HG02970 (cell line): Measurements from ENCODE around the gene CAMK2A.
"Not testable (repeated sequence)": the region's sequence is repeated elsewhere in the genome, so short reads cannot be mapped to it uniquely, and the experiment has no call there.

Source experiments
- ATAC-seq: cut with Tn5 transposase; IDR thresholded peaks from one replicate; pipeline ENCODE4 v1.9.1; 2021; ENCODE audit warnings: mild to moderate bottlenecking, moderate library complexity, moderate number of reproducible peaks; ENCODE audit not compliant: unreplicated experiment, low FRiP score

The CAMK2A gene

DNA sequence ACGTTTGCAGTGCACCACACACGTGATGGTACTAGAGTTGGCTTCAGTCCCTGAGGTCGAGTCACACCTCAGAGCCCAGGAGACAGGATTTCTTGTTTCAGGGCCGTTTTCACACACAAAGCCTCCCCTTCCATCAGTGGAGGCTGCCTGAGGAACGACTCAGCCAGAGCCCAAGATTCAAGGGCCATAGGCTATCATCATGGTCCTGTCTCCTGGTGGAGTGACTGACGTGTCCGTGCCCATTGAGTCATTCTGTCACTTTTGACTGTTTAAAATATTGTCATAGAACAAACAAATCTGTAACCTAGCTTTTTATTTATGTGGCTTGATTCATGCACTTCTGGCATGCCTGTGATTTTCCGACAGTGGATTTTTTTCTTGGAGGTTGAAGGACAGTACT, 28.3 kb downstream of the CAMK2A start:
- no peak for ATAC-seq

DNA sequence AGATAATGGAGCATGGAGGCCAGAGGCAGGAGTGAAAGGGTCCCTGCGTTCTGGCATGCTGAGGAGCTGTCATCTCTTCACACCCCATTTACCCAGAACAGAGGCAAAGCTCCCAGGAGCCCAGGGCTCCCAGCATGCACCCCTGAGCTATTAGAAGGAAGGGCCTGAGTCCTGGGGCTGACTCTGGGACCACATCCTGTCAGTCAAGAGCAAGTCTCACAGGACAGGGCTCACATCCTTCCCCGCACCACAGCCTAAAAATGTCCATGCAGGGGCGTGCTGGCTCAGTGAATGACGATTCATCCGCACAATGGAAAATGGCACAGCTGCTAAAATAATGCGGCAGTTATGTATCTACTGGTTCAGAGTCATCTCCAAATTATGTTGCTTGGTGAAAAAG, 31.4 kb downstream of the CAMK2A start:
- ATAC-seq = no peak

DNA sequence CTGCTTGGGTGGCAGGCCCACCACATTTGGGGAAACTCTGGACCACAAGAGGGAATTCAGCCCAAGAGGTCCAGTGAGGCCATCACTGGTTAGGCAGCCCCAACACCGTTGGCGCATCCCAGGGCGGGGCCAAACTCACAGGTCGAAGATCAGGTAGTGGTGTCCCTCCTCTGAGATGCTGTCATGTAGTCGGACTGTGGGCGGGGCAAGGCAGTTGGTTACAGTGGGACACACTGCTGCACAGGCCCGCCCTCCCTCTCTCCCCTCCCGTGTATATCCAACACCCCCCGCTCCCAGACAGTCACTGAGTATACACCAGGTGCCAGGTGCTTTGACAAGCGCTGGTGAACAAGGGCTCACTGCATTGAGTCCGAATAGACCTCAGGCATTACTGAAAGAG, 32.1 kb downstream of the CAMK2A start:
- no peak for ATAC-seq

DNA sequence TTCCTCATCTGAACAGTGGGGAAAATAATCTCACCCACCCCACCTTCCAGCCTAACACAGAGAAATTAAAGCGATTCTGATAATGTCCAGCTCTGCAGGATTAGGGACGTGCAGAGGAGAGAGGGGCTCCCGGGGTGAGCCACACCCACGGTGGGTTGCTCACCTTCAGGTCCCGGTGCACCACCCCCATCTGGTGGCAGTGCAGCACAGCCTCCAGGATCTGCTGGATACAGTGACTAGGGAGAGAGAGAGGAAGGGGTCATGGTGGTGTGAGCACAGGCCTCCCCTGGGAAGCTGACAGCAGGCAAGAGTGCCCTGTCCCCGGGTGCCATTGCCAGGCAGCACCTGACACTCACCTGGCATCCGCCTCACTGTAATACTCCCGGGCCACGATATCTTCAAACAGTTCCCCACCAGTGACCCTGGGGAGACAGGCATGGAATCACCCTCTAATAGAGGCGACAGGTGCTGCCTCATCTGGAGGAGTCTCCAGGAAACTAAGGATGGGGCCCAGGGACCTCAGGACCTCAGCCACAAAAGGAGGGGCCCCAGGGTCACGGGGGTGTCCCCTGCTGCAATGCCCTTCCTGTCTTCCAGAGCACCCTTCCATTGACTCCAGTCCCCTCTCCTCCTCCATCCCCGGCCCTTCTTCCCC, 33.0 kb downstream of the CAMK2A start:
- ATAC-seq = no peak

DNA sequence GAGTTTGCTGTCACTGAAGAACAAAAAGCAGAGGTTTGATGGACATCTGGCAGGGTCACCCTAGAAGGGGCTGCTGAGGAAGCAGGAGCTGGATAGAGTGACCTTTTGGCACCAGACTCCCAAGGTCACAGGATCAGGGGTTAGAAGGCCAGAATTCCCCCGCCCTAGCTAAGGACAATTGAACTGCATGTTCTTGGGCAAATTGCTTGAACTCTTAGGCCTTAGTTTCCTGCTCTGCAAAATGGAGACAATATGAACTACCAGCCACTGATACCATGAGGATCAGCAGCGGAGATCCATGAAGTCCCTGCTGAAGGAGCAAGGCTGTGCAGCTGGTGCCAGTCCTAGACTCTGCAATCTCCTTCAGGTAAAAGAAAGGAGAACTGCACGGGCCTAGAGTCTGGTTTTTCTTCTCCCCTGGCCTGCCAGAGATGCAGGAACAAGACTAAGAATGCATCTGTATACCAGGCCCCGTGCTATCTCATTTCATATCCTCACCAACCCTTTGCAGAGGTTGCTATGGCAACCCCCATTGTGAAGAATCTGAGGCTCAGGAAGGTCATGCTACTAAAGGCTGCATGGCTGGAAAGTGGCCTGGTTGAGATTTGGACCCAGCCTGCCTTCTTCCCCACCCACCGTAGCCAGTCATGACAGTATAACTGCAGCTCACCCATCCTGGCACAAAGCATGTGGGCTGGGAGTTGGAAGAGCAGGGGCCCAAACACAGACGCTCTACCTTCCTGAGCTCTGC, 33.7 kb downstream of the CAMK2A start:
- ATAC-seq = no peak

DNA sequence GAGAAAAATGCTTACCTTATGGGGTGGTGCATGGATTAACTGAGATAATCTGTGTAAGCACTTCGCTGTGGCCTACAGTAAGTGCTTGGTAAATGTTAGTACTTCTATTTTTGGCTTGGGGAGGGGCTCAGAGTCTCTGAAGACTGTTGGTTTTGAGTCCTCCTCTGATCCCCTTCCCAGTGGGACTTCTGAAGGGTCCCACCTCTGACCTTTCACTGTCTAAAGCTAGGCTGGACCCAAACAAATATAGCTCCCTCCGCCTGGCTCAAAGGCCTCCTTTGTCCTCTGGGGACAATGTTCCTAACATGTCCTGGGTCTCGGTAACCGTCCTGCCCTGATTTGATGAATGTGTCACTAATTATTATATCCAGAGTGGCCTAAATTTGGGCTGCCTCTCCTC, 34.8 kb downstream of the CAMK2A start:
- ATAC-seq = no peak

DNA sequence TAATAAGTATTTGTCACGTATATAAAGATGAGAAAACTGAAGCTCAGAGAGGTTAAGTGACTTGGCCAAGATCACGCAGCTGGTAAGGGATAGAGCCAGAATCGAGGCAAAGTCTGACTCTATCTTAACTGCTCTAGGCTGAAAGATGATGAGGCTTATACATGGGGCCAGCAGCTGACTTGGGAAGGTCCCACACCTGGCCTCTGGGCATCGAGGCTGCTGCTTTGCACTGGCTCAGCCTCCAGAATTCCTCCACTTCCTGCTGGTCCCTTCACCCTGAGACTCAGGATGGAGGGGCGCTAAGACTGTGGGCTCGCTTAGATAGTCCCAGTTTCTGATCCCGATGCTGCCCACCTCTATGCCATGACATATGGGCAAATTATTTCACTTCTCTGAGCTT, 35.2 kb downstream of the CAMK2A start:
- no peak for ATAC-seq

DNA sequence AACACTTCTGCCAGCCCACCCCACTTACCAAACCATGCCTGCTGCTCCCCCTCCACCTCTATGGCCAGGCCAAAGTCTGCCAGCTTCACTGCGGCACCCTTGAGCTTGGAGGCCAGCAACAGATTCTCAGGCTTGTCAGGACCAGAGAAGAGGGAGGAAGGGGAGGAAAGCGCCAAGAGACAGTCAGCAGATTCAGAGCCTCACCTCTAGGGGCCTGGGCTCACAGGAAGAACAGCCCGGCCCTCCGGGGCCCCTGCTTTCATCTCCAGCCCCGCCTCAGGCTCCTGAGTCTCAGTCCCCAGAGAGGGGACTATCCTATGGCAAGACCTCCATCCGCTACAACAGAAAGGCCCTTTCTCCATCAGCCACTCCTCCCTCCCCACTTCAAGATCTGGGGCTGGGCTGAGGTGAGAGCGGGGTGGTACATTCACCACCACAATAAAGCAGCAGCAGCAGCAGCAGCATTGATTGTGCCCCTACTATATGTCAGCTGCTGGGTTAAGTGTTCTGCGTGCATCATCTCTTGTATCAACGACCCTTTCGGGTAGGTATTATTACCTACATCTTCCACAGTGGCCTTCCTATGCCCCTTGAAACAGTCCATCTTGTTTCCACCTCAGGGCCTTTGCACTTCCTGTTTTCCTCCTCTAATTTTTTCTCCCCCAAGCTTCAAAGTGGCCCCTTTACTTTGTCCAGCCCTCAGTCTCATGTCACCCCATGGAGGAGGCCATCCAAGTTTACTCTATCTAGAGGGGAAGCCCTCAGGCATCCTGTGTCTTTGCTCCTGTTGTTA, 36.0 kb downstream of the CAMK2A start:
- no peak for ATAC-seq

DNA sequence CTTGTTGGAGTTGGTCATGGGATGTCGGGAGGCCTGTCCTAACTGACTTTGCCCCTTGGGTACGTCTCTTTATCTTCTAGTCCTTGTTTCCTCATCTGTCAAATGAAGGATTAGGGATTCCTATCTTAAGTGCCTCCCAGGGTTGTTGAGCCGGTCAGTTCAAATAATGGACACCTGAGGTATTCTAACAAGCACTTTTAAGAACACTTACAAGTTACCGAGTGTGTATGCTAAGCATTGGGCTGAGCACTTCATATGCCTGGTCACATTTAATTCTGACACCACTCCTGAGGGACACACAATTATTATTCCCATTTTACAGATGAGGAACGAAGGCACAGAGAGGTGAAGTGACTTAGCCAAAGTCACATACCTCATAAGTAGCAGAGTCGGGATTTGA, 37.1 kb downstream of the CAMK2A start:
- ATAC-seq = no peak

DNA sequence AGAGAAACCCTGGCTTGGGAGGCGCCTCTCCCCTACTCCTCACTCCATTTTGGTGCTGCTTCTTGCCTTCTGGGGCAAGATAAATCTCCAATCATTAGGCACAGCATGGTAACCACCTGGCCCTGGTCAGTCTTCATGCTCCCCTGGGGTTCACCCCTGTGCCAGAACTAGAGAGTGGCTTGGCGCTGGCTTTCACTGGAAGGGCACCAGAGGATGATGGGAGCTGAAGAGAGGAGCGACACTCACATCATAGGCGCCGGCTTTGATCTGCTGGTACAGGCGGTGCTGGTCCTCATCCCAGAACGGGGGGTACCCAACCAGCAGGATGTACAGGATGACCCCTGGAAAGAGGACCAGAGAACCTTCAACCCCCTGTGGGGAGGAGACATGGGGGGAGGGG, 38.1 kb downstream of the CAMK2A start:
- ATAC-seq = no peak

DNA sequence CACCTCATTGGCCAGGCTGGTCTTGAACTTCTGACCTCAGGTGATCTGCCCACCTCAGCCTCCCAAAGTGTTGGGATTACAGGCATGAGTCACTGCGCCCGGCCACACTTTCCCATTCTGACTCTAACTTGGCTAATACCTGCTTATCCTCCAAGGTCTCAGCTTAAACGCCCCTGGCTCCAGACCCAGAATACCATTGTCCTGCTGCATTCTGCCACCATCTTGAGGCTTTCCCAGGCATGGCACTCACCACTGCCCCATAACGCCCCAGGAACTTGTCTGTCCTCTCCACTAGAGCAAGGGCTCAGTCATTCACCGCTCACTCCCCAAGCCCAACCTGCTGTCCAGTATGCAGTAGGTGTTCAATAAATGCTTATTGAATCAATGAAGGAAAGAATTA, 39.8 kb downstream of the CAMK2A start:
- ATAC-seq = no peak

DNA sequence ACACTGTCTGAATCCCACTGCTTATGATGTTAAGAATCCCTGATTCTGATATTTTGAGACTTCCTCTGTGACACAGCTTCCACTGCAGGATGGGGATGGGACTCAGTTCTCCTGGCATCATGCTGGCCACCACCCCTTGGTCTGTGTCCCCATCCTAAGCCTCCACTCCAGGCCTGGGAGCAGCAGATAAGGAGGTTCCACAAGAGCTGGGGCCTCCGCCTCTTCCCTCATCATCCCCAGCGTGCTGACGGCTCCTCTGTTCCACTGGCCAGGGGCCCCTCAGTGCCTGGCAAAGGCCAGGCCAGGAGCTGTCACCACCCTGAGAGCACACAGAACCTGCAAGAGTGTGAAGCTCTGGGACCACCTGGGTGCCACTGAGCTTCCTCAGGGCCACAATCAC, 40.6 kb downstream of the CAMK2A start:
- ATAC-seq = no peak

DNA sequence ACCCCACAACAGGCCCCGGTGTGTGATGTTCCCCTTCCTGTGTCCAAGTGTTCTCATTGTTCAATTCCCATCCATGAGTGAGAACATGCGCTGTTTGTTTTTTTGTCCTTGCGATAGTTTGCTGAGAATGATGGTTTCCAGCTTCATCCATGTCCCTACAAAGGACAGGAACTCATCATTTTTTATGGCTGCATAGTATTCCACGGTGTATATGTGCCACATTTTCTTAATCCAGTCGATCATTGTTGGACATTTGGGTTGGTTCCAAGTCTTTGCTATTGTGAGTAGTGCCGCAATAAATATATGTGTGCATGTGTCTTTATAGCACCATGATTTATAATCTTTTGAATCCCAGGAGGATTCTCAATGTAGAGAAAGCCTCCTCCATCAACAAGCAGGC, 41.1 kb downstream of the CAMK2A start:
- ATAC-seq = not testable (repeated sequence)

DNA sequence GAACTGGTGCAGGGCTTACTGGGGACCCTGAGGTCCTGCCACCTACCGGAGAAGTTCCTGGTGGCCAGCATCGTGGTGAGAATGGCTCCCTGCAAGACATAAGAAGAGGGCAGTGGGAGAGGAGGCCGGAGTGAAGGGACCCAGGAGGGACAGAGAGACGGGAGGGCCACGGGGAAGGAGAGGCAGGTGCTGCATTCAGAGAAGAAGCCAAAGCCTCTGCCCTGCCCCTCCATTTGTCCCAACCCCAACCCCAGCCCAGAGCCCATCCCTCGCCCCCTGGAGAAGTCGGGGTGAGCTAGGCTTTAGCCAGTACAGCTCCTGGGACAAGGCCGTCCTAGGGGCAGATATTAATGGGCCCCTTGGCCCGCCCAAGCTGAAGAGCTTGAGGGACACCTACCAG, 41.8 kb downstream of the CAMK2A start:
- ATAC-seq = no peak

DNA sequence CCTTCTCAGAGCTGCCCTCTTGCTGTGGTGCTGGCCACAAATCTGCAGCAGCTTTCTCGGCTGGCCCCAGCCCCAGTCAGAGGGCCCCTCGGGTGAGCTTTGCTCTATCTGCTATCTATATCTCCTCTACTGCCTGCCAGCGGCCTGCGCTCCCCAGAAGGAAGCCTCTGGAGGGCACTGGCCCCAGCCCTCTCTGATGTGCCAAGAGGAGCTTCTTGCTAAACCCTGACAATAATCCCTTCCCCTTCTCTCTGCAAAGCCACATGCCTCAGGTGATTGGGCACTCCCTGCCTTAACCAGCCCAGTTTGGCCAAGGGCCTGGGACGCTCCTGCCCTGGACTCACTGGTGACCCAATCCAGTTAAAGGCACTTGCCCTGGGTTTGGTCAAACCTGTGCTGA, 42.7 kb downstream of the CAMK2A start:
- ATAC-seq = no peak

DNA sequence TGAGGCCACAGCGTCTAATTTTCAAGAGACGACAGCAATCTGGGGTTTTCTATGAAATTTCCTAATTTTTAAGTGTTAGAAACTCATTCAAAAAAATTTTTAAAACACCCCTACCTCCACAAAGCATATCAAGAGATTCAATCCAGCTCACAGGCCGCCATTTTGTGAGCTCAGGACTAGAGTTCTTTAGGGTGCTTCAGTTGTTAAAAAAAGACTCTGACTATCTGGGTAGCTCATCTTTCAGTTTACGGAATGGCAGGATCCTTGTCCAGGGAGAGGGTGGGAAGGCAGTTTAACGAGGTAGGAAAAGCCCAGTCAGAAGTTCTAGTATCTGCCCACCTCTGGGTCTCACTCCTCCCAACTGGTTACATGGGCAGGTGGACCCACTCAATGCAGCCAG, 43.1 kb downstream of the CAMK2A start:
- ATAC-seq = no peak

DNA sequence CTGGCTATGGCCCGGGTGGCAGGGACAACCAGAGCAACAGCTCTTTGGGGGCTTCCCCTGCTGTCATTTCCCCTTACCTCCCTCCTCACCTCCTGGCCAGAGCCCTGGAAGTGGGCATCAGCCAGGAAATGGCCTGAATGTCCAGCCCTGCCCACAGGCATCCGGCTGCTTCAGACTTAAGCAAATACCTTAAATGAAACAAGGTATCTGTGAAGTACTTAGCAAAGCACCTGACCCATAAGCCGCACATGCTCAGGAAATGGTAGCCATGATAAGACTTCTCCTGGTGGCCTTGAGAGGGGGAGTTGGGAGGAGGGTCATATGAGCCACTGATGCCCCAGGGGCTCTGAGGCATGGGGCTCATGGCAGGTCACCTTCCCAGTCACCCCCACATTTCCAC, 43.8 kb downstream of the CAMK2A start:
- no peak for ATAC-seq

DNA sequence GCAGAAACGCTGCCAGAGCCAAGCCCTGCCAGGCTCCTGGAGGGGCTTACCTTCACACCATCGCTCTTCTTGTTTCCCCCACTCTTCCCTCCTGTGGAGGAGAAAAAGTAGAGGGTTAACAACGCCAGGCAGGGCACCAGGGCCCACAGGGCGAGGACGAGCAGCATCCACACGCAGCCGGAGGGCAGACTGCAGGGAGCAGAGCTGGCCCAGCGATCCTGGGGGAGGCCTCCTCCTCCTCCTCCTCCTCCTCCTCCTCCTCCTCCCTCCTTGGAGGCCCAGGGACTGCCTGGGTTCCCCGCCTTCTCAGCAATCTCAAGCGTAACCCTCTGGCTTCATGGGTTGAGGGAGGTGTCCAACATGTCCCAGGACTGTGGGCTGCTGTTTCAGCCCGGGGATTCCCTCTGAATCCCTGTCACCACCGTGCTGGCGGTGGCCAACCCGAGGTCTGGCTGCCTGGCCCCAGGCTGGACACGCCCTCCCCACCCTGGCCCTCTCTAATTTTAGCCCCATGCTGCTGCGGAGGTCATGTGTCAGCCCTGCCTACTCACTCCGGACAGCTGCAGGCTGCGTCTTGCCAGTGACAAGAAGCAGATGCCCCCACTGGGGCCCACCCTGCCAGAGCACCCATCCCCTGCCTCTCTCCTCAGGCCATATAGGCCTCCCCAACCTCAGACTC, 44.3 kb downstream of the CAMK2A start:
- ATAC-seq = no peak

DNA sequence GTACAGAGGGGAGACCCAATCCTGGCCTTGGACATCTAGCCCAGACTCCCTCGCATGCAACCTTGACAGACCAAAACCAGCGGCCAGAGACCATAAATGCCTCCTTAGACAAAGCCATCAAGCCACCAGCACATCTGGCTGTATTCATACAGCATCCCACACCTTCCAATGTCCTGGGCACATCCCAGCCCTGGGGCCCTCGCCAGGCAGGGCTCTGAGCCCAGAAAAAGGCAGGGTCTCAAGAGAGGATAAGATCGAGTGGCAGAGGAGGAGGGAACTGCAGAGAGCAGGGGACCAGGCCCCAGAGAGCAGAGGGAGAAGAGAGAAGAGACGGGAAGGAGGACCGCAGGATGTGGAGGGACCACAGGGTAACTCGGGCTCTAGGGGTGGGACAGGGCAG, 45.4 kb downstream of the CAMK2A start:
- no peak for ATAC-seq

DNA sequence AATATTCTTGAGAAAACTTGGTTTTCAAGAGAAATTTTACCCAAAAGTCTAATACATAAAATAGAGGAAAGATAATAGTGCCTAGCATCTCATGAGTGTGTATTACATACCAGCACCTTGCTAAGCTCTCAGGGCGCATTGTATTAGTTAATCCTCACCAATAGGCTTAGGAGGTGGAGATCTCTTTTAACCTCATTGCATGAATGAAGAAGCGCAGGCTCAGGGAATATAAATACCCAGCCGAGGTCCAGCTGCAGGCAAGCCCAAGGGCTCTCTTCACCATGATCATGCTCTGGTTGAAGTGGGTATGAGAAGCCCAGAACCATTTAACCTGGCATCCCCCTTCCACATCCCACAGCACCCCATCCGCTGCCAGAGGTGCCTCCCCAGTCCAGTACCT, 46.0 kb downstream of the CAMK2A start:
- ATAC-seq = no peak

DNA sequence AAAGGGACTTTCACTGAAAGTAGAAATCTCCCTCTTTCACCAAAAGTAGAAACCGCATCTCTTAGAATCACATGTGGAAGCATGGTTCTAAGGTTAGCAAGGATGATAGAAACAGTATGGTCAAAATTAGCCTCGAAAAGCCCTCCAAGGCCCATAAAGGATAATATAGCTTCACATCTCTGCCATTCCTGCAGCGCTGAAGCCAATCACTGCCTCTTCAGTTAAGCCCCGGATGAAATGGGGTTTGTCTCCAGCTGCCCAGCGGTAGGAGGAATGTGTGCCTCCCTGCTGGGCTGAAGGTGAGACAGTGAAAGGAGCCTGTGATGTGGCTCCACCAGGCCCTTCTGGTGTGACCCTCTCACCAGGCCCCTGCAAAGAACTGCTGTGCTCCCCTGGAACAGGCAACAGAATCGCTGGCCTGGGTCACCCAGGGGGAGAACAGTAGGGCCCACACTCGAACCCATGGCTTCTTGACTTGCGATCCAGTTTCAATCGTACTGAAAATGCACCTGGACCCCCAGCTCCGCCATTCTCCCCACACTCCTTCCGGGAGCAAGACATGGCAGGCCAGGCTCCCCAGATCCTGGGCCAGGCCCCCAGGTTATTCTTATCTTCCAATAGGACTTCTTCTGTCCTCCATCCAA, 47.2 kb downstream of the CAMK2A start:
- no peak for ATAC-seq
